Activated gamma-delta T cell treated with anti-CD3 and anti-CD28 coated beads, Interleukin-2, amount 50 U/mL, for 16 hours (primary cell): ENCODE measurements around the gene TGFBI.
"Not testable (repeated sequence)": the region's sequence is repeated elsewhere in the genome, so short reads cannot be mapped to it uniquely, and the experiment has no call there.

Experiments used
- DNase-seq: peaks from one replicate; pipeline ENCODE4 v3.0.0-alpha.2; 2020; ENCODE audit warnings: low read depth

Gene TGFBI

DNA sequence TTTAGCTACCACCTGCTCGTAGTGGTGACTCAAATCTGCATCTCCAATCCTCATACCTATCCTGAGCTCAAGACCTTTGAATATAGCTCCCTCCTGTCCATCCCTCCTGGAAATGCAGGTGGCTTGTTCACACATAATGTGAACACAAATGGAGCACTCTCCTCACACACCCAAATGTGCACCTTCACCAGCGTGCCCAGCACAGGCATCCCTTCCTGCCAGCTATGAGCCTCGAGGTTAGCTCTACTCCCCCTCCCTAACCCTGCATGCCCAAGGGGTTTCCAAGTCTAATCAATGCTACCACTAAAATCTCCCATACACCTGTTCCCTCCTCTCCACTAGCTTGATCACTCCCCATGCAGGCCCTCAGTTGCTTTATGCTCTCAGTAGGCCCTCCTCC is 2.2 kb upstream of the TGFBI start:
- no peak for DNase-seq

DNA sequence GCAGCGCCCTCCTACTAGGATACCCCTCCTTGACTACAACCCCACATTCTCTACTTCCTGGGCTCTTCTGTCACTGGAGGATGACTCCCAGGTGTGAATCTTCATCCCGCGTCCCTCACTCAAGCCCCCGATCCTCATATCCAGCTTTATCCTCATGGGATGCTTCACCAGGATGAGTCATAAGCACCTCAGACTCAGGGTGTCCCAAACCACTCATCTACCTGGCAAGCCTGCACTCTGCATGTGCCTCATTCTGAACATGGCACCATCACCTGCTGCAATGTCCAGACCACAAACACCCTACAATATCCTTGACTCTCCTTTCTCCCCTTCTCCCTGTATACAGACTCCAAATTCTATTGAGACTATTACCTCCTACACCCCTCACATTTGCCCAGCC is 1.5 kb upstream of the TGFBI start:
- DNase-seq: no peak

DNA sequence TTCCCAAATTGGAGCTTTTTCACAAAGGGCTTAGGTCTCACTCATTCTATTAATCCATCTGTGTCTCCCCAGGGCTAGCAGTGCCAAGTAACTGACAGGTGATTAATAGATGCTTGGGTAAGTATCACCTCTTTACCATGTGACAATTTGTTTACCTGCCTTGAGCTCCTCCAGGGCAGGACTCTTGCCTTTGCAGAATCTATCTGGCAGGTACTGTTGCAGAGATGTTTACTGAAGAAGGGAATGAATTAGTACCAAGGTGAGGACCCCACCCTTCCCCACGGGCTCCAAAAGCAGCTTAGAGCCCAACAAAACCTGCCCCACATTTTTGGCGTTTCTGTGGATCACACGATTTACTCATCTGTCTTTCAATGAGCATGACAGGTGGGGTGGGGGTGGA is 698 bp upstream of the TGFBI start:
- no peak for DNase-seq

DNA sequence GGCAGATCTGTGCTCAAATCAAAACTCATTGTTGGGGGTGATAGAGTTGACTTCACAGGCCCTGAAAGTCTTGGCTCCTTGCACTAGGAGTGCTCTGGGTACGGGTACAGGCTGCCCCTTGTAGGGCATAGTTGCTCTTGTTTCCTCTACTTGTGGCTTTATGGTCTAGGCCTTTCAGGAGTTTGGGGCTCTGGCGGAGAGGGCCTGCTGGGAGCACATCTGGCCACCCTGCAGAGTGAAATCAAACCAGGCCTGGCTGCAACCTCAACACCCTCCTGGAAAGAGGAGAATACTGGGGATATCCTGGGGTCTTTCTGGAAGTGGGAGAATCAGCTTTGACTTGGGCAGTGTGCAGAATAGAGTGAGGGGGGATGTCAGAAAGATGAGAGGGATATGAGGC is 1.5 kb downstream of the TGFBI start:
- DNase-seq: no peak

DNA sequence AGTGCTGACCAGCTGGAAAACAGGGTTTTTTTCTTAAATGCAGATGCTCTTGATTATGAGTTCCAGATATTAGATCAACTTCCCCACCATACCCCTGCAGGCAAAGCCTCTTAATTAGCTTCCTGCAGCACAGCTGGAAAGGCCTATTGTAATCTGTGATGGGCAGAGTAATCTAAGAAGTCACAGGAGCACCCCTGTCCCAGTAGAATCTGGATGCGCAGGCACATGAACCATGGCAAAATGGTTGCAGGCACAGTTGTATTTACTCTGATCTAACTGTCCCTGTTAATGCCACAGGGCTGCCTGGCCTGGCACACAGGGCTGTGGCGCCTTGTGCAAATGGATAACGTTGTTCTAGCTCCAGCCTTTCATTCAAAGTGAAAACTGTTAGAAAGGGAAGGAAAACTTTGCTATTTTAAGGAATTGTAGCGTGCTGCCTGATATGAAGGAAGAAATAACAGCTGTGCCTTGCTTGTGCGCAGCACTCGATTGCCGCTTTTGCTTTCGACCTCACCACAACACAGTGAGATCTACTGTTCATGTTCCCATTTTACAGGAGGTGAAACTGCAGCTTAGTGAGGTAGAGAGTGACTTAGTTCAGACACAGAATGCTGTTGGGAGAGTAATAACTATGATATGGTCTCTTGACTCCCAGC is 2.3 kb downstream of the TGFBI start:
- no peak for DNase-seq

DNA sequence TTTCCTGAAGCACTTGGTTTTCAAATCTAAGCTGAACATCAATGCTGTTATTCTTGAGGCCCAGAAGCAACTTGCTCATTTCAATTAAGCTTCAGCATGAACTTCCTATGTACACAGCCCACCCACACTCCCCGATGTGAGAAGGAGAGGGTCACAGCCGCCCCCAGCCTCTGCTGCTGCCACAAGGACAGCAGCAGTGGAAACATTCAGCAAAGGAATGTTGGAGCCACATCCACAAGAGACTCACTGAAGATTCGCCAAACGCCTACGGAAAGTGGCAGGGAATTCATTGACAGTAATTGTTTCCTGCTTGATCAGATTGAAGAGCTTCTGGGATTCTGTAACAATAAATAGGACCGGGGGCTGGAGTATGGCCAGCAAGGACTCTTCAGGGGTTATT is 2.9 kb downstream of the TGFBI start:
- no peak for DNase-seq

DNA sequence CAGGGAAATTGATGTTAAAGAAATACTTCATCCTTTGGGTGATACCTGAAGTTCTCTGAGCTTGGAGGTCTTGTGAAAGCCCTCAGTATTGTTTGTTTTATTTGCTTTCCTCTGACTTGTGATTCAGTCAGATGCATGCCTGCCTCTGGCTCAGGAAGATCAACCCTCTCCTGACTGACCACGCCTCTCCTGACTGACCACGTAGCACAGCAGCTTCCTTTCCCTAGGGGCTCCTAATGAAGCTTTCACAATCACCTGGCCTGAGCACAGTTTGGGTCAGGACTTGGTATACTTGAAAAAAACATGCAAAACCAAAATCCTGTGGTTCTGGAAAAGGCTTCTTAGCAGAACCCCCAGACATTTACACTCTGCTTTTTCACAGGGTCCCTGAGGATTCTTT is 3.8 kb downstream of the TGFBI start:
- no peak for DNase-seq

DNA sequence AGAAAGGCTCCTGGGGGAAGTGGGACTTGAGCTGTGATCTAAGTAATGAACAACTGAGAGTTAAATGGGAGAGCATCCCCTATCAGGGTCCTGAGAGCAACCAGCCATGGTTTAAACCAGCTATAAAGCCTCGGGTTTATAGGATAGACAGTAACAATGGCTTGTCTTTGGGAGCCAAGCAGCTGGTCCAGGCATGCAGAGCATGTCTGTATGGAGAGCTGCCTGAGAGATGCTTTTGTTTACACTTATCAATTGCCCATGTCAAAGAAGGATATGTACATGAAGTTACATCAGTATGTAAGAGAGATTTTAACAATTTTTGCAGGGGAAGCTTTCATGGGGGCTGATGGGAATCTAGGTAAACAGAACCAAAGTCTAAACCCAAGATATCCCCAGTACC is 4.4 kb downstream of the TGFBI start:
- no peak for DNase-seq

DNA sequence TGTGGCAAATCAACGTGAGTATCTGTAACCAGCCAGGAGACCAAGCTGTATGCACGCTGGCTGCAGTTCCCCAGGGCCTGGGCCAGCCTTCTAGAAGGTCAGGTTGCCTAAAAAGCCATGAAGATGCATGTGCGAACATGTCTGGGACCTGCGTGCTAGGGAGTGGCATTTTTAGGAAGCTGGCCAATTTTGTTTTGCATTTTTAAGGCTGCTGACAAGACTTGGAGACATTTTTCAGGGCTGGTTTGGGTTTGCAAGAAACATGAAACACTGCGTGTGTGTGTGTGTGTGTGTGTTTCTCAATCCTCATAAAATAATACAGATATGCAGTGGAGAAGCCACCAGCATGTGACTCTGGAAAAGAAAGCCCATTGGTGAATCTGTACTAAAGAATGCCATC is 5.1 kb downstream of the TGFBI start:
- no peak for DNase-seq

DNA sequence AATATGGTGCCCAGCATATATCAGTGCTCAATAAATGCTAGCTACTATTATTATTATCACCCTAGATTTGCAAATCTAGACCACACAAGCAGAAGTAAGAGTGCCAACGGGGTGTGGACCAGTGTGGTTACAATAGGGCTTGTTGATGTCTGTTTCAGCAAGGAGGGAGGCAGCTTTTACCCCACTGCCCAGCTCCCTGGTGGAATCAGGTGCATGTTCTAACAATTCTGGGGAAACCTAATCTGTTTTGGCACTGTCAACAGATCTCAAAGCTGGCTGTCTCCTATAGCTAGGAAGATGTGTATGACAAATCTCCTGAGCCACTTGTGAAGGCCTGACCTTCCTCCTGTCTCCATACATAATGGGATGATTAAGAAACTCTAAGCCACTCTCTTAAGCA is 5.7 kb downstream of the TGFBI start:
- no peak for DNase-seq

DNA sequence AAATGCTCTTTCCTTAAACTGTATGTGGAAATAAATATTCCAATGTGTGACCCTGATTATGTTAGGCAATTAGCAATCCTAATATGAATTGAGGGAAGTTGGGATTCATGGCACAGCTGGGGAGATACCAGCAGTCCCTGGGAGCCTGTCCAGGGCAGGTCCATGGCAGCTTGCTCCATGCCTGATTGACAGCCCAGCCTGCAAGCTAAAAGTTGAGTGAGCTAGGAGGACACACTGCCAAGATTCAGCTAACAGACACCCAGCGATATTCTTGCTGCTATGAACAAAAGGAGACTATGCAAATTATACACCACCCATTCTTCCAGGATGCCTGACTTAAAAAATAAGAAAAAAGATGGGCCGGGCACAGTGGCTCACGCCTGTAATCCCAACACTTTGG is 6.2 kb downstream of the TGFBI start:
- DNase-seq: no peak

DNA sequence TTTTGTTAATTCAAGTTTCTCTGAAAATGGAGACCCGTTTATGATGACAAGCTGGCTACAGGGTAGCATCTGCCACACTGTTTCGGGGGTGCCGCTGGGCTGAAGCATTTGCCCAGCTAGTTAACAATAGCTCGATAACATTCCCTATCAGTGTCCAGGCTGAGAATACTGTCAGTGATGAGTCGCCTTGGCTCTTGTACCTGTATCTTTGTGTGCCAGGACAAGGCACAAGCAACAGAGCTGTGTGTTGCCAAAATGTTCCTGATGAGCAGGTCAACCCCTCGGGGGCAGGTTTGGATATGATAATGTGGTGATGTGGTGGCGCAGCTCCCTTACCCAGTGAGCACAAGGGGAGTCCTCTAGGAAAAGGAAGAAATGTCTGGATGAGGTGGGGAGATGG is 7.0 kb downstream of the TGFBI start:
- DNase-seq: no peak

DNA sequence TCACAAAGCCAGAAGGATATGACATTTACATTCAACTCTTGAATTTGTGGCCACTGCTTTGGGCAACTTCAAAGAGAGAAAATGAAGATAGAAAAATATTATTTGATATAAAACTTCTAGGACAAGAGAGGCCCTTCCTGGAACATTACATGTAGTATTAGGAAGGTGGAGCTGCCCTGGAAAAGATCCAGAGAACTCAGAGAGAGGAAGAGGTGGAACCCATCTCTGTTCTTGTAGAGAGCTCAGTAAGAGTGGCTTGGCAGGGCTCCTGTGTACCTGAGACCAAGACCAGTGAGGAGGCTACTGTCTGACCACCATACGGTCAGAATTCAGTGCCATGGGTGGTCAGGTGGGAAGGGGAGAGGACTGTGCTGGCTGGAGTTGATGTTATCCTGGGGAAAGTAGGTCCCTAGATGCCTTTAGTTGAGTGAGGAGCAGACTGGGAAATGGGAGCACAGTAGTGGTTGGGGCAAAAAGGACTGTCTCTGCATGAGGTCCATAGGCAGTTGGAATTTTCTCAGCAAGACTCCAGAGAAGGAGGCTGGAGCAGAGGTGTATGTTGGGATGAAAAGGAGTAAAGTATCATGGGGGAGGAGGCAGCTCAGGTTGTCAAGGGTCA is 7.6 kb downstream of the TGFBI start:
- no peak for DNase-seq

DNA sequence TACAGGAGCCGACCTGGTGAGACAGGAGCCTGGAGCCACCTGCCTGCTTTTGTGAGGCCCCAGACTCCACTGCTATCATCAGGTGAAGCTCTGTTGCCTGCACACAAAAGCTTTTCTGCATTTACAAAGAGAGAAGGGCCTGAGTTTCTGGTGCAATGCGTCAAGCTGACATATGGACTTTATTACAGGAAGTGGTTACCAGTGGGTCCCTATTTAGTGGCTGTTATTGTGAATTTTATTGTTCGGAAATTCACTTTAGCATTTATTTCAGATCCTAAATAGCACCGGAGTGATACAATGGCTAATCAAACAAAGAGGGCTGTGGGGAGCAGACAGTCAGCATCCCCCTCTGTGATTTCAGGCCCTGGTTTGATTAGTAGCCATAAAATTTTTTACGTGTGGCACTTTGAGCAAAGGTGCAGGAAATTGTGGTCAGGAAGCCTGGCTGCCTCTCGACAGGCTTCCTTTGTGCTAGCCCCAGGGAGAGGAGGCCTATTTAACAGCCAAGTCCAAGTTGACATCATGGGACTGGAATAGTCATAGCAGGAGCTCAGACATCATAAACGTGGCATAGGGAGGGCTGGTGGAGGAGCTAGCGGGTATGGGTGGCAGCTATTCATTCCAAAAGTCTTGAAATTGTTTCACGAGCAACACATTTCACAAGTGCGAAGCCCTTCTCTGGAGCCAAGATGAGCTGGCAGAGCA is 8.4 kb downstream of the TGFBI start:
- no peak for DNase-seq

DNA sequence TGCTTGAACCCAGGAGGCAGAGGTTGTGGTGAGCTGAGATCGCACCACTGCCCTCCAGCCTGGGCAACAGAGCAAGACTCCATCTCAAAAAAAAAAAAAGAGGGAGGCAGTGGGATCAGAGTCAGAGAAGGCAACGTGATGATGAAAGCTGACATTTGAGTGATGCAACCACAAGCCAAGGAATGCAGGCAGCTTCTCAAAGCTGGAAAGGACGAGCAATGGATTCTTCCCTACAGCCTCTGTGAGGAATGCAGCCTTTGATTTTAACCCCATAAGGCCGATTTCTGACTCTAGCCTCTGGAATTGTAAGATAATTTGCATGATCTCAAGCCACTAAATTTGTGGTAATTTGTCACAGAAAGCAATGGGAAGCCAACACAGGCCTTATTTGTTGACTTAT is 9.8 kb downstream of the TGFBI start:
- DNase-seq: no peak

DNA sequence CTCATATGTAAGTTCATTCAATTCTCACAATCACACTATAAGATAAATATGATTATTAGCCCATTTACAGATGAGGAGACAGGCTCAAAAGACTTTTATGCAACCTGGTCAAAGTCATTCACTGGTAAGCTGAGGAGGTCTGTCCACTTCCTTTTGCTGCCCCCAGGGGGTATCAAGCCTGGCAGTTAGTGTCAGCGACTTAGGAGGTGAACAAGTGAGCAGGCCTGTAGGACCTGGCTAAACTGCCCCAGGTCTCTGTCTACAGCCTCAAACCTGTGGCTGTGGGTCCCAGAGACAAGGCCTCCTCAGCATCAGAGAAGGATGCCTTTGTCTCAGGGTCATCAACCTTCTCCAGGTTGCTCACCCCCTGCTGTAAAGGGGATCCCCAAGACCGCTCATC is 10.4 kb downstream of the TGFBI start:
- DNase-seq: no peak

DNA sequence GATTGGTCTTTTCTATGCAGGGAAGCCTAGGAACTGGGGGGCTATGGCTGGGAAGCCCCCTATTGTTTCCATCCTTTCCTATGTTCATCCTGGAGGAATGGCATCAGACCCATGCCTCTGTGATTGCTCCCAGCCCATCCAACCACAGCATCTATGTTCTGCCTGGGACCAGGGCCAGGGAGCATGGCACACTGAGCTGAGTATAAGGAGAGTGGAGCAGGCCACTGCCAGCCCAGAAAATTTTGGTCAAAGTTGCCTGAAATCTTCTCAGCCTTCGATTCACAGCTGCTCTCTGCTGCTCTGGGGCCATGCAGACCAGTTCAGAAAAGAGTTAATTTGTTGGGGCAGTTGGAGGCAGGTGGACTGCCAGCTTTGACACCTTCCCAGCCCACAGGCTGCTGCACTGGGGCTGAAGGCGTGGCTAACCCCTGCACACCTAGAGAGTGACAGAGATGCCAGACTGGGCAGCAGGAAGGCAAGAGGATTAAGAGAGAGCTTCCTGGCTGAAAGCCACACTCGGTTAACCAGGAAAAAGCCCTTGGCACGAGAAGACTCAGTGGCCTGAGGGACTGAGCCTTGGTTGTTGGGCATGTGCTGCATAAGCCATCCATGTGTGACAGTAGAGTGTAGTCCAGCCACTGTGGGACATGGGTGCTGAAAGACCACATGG is 12.1 kb downstream of the TGFBI start:
- no peak for DNase-seq

DNA sequence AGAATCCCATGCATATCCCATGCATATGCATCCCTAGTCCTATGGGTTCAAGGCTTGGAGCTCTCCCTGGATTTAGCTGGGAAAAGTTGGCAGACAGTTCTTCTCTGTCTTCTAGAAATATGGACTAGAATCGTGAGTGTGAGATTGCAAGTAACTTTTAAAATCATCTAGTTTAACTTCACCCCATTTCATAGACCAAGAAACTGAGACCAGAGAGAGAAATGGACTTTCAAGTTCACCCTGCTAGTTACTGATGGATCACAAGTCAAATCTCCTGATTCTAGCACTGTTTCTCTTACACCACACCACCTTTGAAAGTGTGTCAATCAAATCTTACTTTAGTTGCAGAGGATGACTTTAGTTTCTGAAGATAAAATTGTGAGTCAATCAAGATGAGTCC is 13.4 kb downstream of the TGFBI start:
- no peak for DNase-seq

DNA sequence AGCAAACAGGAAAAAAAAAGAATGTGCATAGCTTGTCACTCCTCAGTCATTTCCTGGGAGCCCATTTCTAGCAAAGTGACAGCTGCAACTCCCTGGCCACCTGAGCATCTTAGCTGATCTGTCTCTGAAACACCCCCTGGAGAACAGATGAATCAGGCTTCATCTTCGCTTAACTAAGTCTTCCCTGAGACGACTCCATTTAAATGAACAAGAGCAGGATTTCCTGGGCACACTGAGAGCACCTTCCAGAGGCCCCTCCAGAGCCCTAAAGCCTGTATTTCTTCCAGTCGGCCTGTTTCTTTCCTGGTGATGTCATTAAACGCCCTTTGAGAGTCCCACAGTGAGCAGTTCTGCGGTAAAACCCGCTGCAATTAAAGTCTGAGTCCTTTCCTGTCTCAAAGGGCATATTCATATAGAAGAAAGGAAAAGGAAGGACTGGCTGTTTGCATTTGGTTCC is 13.9 kb downstream of the TGFBI start:
- DNase-seq: no peak

DNA sequence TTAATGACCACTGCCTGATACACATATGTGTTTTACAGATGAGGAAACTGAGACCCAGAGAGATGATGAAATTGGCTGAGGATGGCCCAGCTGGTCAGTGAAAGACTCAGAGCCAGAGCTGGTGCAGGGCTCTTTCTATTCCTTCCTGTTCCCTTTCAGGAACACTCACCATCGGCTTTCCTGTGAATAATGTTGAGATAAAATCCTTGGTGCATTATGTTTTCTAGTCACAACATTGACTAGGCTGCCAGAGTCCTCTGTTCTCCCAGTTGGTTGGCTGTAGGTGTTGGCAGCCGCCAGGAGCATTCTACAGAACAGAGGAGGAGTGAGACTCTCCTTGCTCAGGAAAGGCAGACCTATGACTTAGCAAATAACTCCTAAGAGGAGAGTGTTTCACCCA is 14.8 kb downstream of the TGFBI start:
- no peak for DNase-seq

DNA sequence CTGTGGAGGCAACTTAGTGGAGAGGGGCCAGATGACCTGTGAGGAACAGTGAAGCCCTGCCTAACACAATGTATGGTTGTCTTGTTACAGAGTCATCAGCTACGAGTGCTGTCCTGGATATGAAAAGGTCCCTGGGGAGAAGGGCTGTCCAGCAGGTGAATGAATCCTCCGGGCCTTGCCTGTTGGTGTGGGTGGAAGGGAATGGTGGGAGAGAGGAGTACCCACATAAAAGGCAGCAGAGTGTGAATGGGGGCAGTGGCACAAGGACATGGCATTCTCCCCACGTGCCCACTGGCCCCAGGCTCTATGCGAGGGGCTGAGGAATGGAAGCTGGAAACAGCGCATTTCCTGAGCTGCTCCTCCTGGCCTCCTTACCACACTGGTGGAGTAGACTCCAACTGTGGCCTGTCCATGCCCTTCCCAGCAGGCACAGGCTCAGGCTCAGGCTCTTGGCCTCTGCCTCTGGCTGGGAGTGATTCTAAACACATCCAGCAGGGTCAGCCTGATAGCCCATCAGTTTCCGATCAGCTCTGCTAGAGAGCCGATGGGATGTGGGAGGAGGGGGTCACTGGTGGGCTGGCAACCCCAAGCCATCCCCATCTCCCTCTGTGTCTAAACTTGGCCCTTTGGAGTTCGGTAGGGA is 15.3 kb downstream of the TGFBI start:
- no peak for DNase-seq

DNA sequence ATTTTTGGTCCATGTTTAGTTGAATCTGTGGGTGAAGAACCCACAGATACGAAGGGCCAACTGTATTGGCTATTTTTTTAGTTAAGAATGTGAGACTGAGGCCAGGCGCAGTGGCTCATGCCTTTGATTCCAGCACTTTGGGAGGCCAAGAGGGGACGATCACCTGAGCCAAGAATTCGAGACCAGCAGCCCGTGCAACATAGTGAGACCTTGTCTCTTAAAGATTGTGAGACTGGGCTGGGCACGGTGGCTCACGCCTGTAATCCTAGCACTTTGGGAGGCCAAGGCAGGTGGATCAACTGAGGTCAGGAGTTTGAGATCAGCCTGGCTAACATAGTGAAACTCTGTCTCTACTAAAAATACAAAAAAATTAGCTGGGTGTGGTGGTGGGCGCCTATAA is 16.2 kb downstream of the TGFBI start:
- not testable (repeated sequence) for DNase-seq

DNA sequence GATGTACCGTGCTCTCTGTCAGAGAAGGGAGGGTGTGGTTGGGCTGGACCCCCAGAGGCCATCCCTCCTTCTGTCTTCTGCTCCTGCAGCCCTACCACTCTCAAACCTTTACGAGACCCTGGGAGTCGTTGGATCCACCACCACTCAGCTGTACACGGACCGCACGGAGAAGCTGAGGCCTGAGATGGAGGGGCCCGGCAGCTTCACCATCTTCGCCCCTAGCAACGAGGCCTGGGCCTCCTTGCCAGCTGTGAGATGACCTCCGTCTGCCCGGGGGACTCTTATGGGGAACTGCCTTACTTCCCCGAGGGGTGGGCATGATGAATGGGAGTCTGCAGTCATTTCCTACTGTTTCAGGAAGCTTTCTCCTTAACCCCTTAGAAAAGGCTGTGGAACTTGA is 17.5 kb downstream of the TGFBI start:
- DNase-seq: no peak
